Fibroblast of lung (primary cell): ENCODE results near the gene SMAD3.

Experiments
- CTCF ChIP-seq, 2 donors: IDR thresholded peaks in 1 of 2; conservative IDR thresholded peaks in 1 of 2; 1 replicate in 1 of 2; 2 replicates in 1 of 2; pipeline ENCODE4 v1.5.1; 2011 to 2012; ENCODE audit warnings: low read length in 2 of 2, control low read depth in 1 of 2, inconsistent platforms in 1 of 2, low read depth in 1 of 2, mild to moderate bottlenecking in 1 of 2
- EZH2 ChIP-seq: IDR thresholded peaks from 2 replicates; pipeline ENCODE4 v1.5.1; 2012; ENCODE audit warnings: low read length, control low read depth, mild to moderate bottlenecking; ENCODE audit errors: missing control alignments

GRCh38 chr15:67180514-67181191 is 115.3 kb downstream of the SMAD3 start:
- TF ChIP-seq CTCF (conservative IDR thresholded peaks at IDR 0.05 in 1 of 2, IDR thresholded peaks at IDR 0.05 in 1 of 2; ENCODE audit: low read depth in 1 of 2, low read length in 2 of 2) (no peak), EZH2 (no peak)
